ENCODE data around the gene TH.
"Not testable (repeated sequence)": the region's sequence is repeated elsewhere in the genome, so short reads cannot be mapped to it uniquely, and the experiment has no call there.

The TH gene

GRCh38 chr11:2180347-2180746 is 8.7 kb upstream of the TH start:
- DNase-seq (ENCODE audit: low read depth) = no peak
- no peak for TF ChIP-seq CTCF (conservative IDR thresholded peaks at IDR 0.05; ENCODE audit: low read depth, low read length)
- H3K4me3 ChIP-seq (ENCODE audit: low read length) = no peak overlapping the region

DNA sequence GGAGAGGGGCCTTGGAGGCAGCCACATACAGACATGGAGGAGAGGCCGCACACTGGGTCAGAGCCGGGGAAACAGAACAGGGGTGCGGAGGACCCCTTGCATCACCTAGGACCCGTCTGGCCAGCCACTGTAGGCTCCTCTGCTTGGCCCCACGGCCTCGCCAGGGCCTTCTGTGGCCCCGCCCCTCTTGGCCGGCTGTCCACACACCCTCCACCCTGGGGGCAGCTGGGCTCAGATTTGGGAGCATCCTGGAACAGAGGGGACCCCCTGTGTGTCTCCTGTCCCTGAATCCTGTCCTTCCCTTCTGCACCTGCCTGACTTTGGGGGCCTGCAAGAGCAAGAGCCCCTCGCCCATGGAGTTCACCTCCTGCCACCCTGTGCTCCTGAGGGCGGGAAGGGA is 7.9 kb upstream of the TH start:
- no peak for DNase-seq (ENCODE audit: low read depth)
- no peak for TF ChIP-seq CTCF (conservative IDR thresholded peaks at IDR 0.05; ENCODE audit: low read depth, low read length)
- H3K4me3 ChIP-seq (ENCODE audit: low read length) = no peak overlapping the region

DNA sequence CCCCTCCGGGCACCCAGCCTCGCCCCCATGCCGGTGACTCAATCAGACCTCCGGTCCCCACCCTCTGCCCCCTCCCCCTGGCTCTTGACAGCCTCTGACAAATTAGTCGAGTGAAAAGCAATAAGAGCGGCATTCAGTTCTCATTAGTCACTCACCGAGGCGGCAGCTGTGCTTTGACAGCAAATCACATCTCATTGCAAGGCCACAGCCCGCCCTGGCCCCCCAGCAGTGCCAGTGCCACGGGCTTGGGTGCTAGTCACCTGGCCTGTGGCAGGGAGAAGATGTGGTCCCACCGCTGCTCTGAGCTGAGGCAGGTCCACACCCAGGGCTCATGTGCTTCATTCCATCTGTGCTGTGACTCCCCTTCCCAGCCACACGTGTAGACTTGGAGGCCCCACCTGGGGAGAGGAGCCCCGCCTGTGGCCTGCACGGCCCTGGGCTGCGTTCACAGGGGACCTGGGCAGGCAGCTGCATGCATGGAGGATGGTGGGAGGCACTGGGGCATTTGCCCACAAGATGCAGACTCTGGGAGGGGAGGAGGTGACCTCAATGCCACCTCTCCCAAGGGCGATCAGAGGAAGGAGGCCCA is 7.4 kb upstream of the TH start:
- TF ChIP-seq CTCF (conservative IDR thresholded peaks at IDR 0.05; ENCODE audit: low read depth, low read length) = no peak
- no peak overlapping the region for H3K4me3 ChIP-seq (ENCODE audit: low read length)
- DNase-seq (ENCODE audit: low read depth) = peak; percentile 46

DNA sequence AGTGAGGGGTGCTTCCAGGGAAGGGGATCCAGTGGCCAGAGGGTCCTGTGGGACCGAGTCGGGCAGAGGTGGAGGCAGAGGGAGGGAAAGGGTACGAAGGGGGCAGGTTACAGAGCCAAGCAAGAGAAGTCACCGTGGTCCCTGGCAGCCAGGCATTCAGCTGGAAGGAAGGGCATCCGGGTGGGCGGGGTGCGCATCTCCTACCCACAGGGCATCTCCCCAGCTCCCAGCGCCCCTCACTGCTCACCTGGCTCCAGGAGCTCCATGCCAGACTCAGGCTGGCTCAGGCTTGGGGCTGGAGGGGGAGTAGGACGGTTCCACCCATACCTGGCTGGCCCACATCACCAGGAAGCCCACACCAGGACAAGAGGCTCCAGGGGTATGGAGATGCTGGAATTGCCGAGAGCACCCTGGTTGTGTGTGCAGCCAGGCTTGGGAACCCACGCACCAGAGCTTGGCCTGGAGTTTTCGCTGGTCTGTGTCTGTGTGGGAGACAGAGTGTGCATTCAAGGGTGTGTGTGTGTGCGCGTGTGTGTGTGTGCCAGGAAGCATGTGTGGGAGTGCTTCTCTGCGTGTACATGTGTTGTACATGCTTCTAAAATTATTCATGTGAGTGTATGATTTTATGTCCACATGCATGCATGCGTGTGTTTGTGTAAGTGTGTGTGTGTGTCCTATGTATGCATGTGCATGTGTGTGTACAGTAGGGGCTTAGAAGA is 6.6 kb upstream of the TH start:
- not testable (repeated sequence) for DNase-seq (ENCODE audit: low read depth); H3K4me3 ChIP-seq (ENCODE audit: low read length)

GRCh38 chr11:2177076-2177475 is 5.5 kb upstream of the TH start:
- DNase-seq (ENCODE audit: low read depth) = no peak
- H3K4me3 ChIP-seq (ENCODE audit: low read length) = no peak overlapping the region
- TF ChIP-seq CTCF (conservative IDR thresholded peaks at IDR 0.05; ENCODE audit: low read depth, low read length) = no peak

- H3K4me3 ChIP-seq (ENCODE audit: low read length) = no peak overlapping the region
- no peak for TF ChIP-seq CTCF (conservative IDR thresholded peaks at IDR 0.05; ENCODE audit: low read depth, low read length)
- DNase-seq (ENCODE audit: low read depth) = no peak
These were observed 4.8 kb upstream of the TH start for GRCh38 chr11:2176389-2176900.

- peak; percentile 55 for DNase-seq (ENCODE audit: low read depth)
- no peak overlapping the region for H3K4me3 ChIP-seq (ENCODE audit: low read length)
- no peak for TF ChIP-seq CTCF (conservative IDR thresholded peaks at IDR 0.05; ENCODE audit: low read depth, low read length)
These were observed 4.0 kb upstream of the TH start for GRCh38 chr11:2175659-2176058.
